ENCODE results near the gene SRRM4.

DNA sequence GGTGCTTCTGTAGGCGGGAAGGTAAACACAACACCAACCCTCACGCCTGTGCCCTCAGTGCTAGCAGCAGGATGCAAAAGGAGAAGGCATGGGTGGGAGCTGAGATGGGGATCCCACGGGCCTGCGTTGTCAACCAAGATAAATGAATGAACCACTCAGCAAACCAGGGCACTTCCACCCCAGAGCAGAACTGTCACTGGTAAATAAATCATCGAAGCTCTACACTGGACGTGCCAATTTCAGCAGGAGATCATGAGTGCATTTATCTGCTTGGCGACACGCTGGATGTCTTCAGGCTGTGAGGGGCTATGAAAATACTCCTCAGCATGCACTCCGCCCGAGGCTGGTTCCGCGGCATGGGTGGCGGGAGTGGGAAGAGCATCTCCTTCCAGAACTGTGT, 230.5 kb downstream of the SRRM4 start:
- TF ChIP-seq, protein P1, sequence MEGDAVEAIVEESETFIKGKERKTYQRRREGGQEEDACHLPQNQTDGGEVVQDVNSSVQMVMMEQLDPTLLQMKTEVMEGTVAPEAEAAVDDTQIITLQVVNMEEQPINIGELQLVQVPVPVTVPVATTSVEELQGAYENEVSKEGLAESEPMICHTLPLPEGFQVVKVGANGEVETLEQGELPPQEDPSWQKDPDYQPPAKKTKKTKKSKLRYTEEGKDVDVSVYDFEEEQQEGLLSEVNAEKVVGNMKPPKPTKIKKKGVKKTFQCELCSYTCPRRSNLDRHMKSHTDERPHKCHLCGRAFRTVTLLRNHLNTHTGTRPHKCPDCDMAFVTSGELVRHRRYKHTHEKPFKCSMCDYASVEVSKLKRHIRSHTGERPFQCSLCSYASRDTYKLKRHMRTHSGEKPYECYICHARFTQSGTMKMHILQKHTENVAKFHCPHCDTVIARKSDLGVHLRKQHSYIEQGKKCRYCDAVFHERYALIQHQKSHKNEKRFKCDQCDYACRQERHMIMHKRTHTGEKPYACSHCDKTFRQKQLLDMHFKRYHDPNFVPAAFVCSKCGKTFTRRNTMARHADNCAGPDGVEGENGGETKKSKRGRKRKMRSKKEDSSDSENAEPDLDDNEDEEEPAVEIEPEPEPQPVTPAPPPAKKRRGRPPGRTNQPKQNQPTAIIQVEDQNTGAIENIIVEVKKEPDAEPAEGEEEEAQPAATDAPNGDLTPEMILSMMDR (IDR thresholded peaks at IDR 0.05) = no peak
- no peak for TF ChIP-seq ZFX (IDR thresholded peaks at IDR 0.05; ENCODE audit: borderline replicate concordance)
